HFFc6 (cell line): ENCODE results near the gene DGCR6L. TPM values are rescaled to one million over a fixed set of nuclear protein-coding genes. Genes with fewer than 3 reads are reported as not detected.
A peak's percentile ranks its signal among the peaks of the same experiment; 100 is the strongest.
"Not testable (repeated sequence)": the region's sequence is repeated elsewhere in the genome, so short reads cannot be mapped to it uniquely, and the experiment has no call there.

ENCODE experiments used
- DNase-seq: peaks from one replicate; pipeline ENCODE4 v3.0.0-alpha.2; 2018
- H3K27ac Mint-ChIP-seq: 2 replicates; pipeline ENCODE4 v1.8.0; 2020; ENCODE audit warnings: mild to moderate bottlenecking, mixed read lengths
- H3K27me3 Mint-ChIP-seq: 2 replicates; pipeline ENCODE4 v1.8.0; 2021; ENCODE audit warnings: mild to moderate bottlenecking, moderate library complexity, mixed read lengths; ENCODE audit not compliant: insufficient read depth
- H3K36me3 Mint-ChIP-seq: 2 replicates; pipeline ENCODE4 v1.8.0; 2021; ENCODE audit warnings: low read depth, mixed read lengths
- H3K4me1 Mint-ChIP-seq: 2 replicates; pipeline ENCODE4 v1.8.0; 2020; ENCODE audit warnings: low read depth, mixed read lengths
- H3K4me3 Mint-ChIP-seq: 2 replicates; pipeline ENCODE4 v1.8.0; 2020; ENCODE audit warnings: mild to moderate bottlenecking, moderate library complexity, mixed read lengths
- H3K9me3 Mint-ChIP-seq: 2 replicates; pipeline ENCODE4 v1.8.0; 2020; ENCODE audit warnings: mild to moderate bottlenecking, mixed read lengths
- CTCF ChIP-seq: fragments of 200-600 bp; sonication (generic); IDR thresholded peaks from 2 replicates; pipeline ENCODE4 v1.5.0; 2021; ENCODE audit warnings: antibody characterized with exemption, mild to moderate bottlenecking
- total RNA-seq, 6 experiments: library from RNA; stranded (reverse); fragmentation: NEBNext Ultra II Directional; extraction: Animal tissue kit (Norgen Biotek cat#: 25700); gene quantifications; 2 replicates in 1 of 6; 3 replicates in 5 of 6; pipeline ENCODE4 v1.2.3, GENCODE V29; 2021

Gene DGCR6L
- total RNA-seq, 6 experiments from 2014 or later = 46.3 to 52.4 (median 48.4) TPM

GRCh38 chr22:20316844-20317401, 2.9 kb downstream of the DGCR6L start:
- Mint-ChIP-seq H3K9me3 (no peaks in the 10 kb centered on the region), H3K4me3 (no peak overlapping the region), H3K27ac (no peak overlapping the region), H3K4me1 (peaks cover 30% of the 10 kb centered on the region), H3K27me3 (no peaks in the 10 kb centered on the region), H3K36me3 (no peaks in the 10 kb centered on the region)
- no peak for DNase-seq
- TF ChIP-seq CTCF = no peak

- no peaks in the 10 kb centered on the region for H3K27me3 Mint-ChIP-seq
- DNase-seq = no peak
- no peak overlapping the region for H3K27ac Mint-ChIP-seq
- H3K36me3 Mint-ChIP-seq = no peaks in the 10 kb centered on the region
- no peak for TF ChIP-seq CTCF
- peaks cover 30% of the 10 kb centered on the region for H3K4me1 Mint-ChIP-seq
- no peak overlapping the region for H3K4me3 Mint-ChIP-seq
- H3K9me3 Mint-ChIP-seq = no peaks in the 10 kb centered on the region
These were observed 3.5 kb downstream of the DGCR6L start for GRCh38 chr22:20316217-20316843.

GRCh38 chr22:20315337-20316216, 4.3 kb downstream of the DGCR6L start:
- Mint-ChIP-seq H3K4me1 (peaks cover 30% of the 10 kb centered on the region), H3K4me3 (no peak overlapping the region), H3K27ac (no peak overlapping the region), H3K27me3 (no peaks in the 10 kb centered on the region), H3K36me3 (no peaks in the 10 kb centered on the region), H3K9me3 (no peaks in the 10 kb centered on the region)
- DNase-seq = no peak
- no peak for TF ChIP-seq CTCF

GRCh38 chr22:20314741-20315336, 5.0 kb downstream of the DGCR6L start:
- H3K4me3 Mint-ChIP-seq, H3K27me3 Mint-ChIP-seq, H3K9me3 Mint-ChIP-seq, DNase-seq, H3K27ac Mint-ChIP-seq, H3K36me3 Mint-ChIP-seq: not testable (repeated sequence)
- H3K4me1 Mint-ChIP-seq = peaks cover 34% of the 10 kb centered on the region

GRCh38 chr22:20314206-20314605, 5.7 kb downstream of the DGCR6L start:
- not testable (repeated sequence) for H3K27ac Mint-ChIP-seq, H3K36me3 Mint-ChIP-seq, H3K9me3 Mint-ChIP-seq, H3K4me3 Mint-ChIP-seq, DNase-seq, H3K27me3 Mint-ChIP-seq
- H3K4me1 Mint-ChIP-seq = peaks cover 34% of the 10 kb centered on the region

GRCh38 chr22:20313306-20314077, 6.4 kb downstream of the DGCR6L start:
- not testable (repeated sequence) for DNase-seq, H3K27me3 Mint-ChIP-seq, H3K36me3 Mint-ChIP-seq, H3K27ac Mint-ChIP-seq, H3K4me3 Mint-ChIP-seq, H3K9me3 Mint-ChIP-seq
- peaks cover 26% of the 10 kb centered on the region for H3K4me1 Mint-ChIP-seq
- peak; percentile 40 for TF ChIP-seq CTCF
